ENCODE measurements around the gene MBNL1. TPM values are rescaled to one million over a fixed set of nuclear protein-coding genes. Genes with fewer than 3 reads are reported as not detected.

The MBNL1 gene
- total RNA-seq, 1 experiment from 2014 or later: 139 TPM

DNA sequence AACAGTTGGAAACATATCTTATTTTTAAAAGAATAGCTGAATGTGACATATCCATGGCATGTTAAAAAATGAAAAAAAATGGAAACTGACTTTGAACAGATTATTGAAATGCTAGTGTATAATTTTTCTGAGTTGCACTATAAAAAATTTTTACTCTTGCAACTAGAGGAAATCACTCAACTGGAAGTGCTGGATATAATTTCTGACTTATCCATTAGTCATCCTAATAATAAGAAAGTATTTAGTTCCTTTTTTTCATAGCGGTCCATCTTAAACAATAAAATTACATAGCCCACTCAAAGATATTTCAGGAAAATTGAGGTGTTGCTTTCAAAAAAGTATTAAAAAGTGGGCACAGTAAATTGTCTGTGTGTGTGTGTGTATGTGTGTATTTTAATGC is 80.7 kb downstream of the MBNL1 start:
- TF ChIP-seq, protein P1, sequence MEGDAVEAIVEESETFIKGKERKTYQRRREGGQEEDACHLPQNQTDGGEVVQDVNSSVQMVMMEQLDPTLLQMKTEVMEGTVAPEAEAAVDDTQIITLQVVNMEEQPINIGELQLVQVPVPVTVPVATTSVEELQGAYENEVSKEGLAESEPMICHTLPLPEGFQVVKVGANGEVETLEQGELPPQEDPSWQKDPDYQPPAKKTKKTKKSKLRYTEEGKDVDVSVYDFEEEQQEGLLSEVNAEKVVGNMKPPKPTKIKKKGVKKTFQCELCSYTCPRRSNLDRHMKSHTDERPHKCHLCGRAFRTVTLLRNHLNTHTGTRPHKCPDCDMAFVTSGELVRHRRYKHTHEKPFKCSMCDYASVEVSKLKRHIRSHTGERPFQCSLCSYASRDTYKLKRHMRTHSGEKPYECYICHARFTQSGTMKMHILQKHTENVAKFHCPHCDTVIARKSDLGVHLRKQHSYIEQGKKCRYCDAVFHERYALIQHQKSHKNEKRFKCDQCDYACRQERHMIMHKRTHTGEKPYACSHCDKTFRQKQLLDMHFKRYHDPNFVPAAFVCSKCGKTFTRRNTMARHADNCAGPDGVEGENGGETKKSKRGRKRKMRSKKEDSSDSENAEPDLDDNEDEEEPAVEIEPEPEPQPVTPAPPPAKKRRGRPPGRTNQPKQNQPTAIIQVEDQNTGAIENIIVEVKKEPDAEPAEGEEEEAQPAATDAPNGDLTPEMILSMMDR (IDR thresholded peaks at IDR 0.05; ENCODE audit: unreplicated experiment): no peak
- Mint-ChIP-seq H3K4me3 (ENCODE audit: unreplicated experiment) (no peak overlapping the region), H3K36me3 (ENCODE audit: insufficient read depth, unreplicated experiment) (peaks cover 5% of the 10 kb centered on the region), H3K9me3 (ENCODE audit: unreplicated experiment) (no peaks in the 10 kb centered on the region), H3K27ac (ENCODE audit: low read depth, unreplicated experiment) (no peak overlapping the region), H3K27me3 (ENCODE audit: insufficient read depth, unreplicated experiment) (no peaks in the 10 kb centered on the region), H3K4me1 (ENCODE audit: insufficient read depth, unreplicated experiment) (peaks cover 5% of the 10 kb centered on the region)
- DNase-seq (ENCODE audit: unreplicated experiment): no peak
- POLR2A ChIA-PET: interaction anchor here (0.7 kb wide), 1 partner anchor 42 kb away, joined by 3 read pairs; no protein-coding TSS in a partner anchor
- CTCF ChIA-PET: no interaction called here
- no TSS peak for BruUV-seq (replicated peaks)
- intact Hi-C loops (cut with micrococcal nuclease): no loop called here

DNA sequence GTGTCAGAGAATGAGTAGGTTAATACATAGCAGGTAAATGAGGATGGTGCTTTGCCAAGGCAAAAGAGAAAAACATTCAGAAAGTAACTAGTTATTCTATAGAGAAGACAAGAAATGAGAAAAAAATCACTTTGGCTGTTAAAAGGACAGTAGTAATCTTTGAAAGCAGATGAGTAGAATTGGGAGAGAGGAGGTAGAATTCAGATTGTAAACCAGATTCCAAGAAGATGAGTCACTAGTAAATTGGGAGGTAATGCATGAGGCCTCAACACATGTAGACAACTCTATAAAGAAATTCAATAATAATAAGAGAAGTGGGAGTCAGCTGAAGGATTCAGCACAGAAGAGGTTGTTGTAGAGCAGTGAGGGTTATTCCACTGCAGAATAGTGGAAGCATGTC is 81.4 kb downstream of the MBNL1 start:
- intact Hi-C loops (cut with micrococcal nuclease): no loop called here
- POLR2A ChIA-PET: no interaction called here

DNA sequence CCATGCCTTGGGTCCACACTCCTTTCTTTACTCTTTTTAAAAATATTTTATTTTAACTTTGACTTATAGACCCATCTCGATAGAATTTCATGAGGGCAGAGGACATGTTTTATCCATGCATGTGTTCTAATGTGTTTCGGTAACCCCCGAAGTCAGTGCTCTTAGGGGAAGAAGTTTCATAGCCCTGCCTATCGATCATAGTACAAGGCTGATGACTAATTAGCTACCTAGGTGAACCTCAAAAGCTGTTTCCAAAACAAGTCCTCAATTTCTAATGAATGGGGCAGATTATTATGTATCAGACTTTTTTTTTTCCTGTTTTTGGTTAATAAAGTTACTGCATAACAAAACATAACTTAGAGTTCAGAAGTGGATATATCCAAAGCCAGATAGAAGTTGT is 82.0 kb downstream of the MBNL1 start:
- TF ChIP-seq, protein P1 (IDR thresholded peaks at IDR 0.05; ENCODE audit: unreplicated experiment): no peak
- peaks cover 5% of the 10 kb centered on the region for H3K4me1 Mint-ChIP-seq (ENCODE audit: insufficient read depth, unreplicated experiment)
- no peak overlapping the region for H3K27ac Mint-ChIP-seq (ENCODE audit: low read depth, unreplicated experiment)
- H3K9me3 Mint-ChIP-seq (ENCODE audit: unreplicated experiment): no peaks in the 10 kb centered on the region
- DNase-seq (ENCODE audit: unreplicated experiment): no peak
- no peaks in the 10 kb centered on the region for H3K27me3 Mint-ChIP-seq (ENCODE audit: insufficient read depth, unreplicated experiment)
- H3K36me3 Mint-ChIP-seq (ENCODE audit: insufficient read depth, unreplicated experiment): peaks cover 5% of the 10 kb centered on the region
- intact Hi-C loops (cut with micrococcal nuclease): no loop called here
- no peak overlapping the region for H3K4me3 Mint-ChIP-seq (ENCODE audit: unreplicated experiment)
- CTCF ChIA-PET: no interaction called here
- POLR2A ChIA-PET: no interaction called here
- no TSS peak for BruUV-seq (replicated peaks)

More for the DNA sequence above, 81.4 kb downstream of the MBNL1 start:
- H3K36me3 Mint-ChIP-seq (ENCODE audit: insufficient read depth, unreplicated experiment): peaks cover 5% of the 10 kb centered on the region
- no peak overlapping the region for H3K27ac Mint-ChIP-seq (ENCODE audit: low read depth, unreplicated experiment)
- CTCF ChIA-PET: no interaction called here
- H3K4me1 Mint-ChIP-seq (ENCODE audit: insufficient read depth, unreplicated experiment): peaks cover 5% of the 10 kb centered on the region
- no TSS peak for BruUV-seq (replicated peaks)
- TF ChIP-seq, protein P1 (IDR thresholded peaks at IDR 0.05; ENCODE audit: unreplicated experiment): no peak
- H3K4me3 Mint-ChIP-seq (ENCODE audit: unreplicated experiment): no peak overlapping the region
- no peaks in the 10 kb centered on the region for H3K27me3 Mint-ChIP-seq (ENCODE audit: insufficient read depth, unreplicated experiment)
- no peaks in the 10 kb centered on the region for H3K9me3 Mint-ChIP-seq (ENCODE audit: unreplicated experiment)
- peak; percentile 23 for DNase-seq (ENCODE audit: unreplicated experiment)

DNA sequence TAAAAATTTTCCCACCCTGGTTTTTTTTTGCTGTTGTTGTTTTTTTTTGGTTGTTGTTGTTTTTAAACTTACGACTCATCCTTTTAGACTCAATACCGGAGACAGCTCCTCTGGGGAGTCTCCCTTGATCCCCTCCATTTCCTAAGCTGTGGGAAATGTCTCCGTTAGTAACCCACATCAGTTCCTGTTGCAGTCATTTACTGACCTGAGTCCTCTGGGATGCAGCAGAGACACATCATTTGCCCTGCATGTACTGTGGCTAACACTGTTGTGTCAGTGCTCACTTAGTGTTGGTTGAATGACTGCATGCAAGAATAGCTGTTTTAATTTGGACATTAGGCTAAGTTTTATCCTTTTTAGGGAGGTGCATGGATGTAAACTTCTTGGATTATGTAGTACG is 83.8 kb downstream of the MBNL1 start:
- peak; percentile 47 for DNase-seq (ENCODE audit: unreplicated experiment)
- intact Hi-C loops (cut with micrococcal nuclease): no loop called here
- no peak overlapping the region for H3K4me3 Mint-ChIP-seq (ENCODE audit: unreplicated experiment)
- ChIA-PET CTCF (interaction anchor here (1.6 kb wide), 1 partner anchor 90 kb away, joined by 3 read pairs; no protein-coding TSS in a partner anchor), POLR2A (interaction anchor here (0.9 to 1.1 kb wide), 2 partner anchors 12 to 83 kb away, joined by 3 to 4 read pairs; partner anchors contain the start of gene MBNL1)
- H3K4me1 Mint-ChIP-seq (ENCODE audit: insufficient read depth, unreplicated experiment): peaks cover 6% of the 10 kb centered on the region
- no peaks in the 10 kb centered on the region for H3K27me3 Mint-ChIP-seq (ENCODE audit: insufficient read depth, unreplicated experiment)
- no TSS peak for BruUV-seq (replicated peaks)
- peaks cover 5% of the 10 kb centered on the region for H3K36me3 Mint-ChIP-seq (ENCODE audit: insufficient read depth, unreplicated experiment)
- TF ChIP-seq, protein P1 (IDR thresholded peaks at IDR 0.05; ENCODE audit: unreplicated experiment): no peak
- no peaks in the 10 kb centered on the region for H3K9me3 Mint-ChIP-seq (ENCODE audit: unreplicated experiment)
- H3K27ac Mint-ChIP-seq (ENCODE audit: low read depth, unreplicated experiment): no peak overlapping the region

Measured in MCF 10A (cell line).